Stimulated activated CD4-positive, alpha-beta T cell treated with anti-CD3 and anti-CD28 coated beads, TNF-alpha, amount 100 ng/mL, for 24 hours (primary cell): ENCODE results near the gene PRKACB.

ENCODE experiments used
- DNase-seq, 3 experiments: peaks; one replicate each; pipeline ENCODE4 v3.0.0-alpha.2; 2020; ENCODE audit warnings: low read depth in 3 of 3

Gene PRKACB

DNA sequence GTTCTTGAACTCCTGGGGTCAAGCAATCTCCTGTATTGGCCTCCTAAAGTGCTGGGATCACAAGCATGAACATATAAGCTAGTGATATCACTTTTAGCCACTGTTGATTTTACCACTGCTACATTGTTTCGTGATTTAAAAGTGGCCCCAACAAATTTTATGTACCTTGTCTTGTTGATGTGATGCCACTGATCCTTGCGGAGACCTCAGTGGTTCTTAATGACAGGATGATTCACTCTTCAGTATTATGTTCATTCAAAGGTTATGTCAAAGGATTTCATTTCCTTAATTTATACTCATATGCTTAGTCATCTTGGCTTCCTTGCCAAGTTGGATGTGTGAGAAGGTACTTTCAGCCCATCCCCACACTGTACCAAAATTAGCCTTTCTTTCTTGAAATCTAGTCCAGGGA lies 12.1 kb downstream of the PRKACB start:
- no peak for DNase-seq

DNA sequence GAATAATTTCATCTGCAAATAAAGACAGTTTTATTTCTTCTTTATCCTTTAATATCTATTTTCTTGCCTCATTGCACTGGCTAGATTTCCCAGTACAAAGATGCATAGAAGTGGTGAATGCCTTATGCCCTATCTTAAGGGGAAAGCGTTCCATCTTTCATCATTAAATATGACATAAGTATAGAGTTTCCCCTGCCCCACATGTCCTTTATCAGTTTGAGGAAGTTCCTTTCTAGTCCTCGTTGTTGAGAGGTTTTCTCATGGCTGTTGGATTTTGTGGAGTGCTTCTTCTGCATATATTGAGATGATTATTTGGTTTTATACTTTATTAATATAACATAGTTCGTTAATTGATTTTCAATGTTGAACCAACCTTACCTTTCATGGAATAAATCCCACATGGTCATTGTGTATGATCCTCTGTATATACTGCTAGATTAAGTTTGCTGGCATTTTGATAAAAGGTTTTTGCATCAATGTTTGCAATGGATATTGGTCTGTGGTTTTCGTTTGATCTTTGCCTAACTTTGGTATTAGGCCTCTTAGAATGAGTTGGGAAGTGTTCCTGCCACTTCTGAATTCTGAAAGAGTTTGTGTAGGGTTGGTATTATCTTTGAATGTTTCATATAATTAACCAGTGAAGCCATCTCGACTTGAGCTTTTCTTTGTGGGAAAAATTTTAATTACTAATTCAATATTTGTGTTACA lies 15.6 kb downstream of the PRKACB start:
- no peak for DNase-seq

GRCh38 chr1:84162295-84162694 lies 18.2 kb downstream of the PRKACB start:
- DNase-seq, result no peak

- DNase-seq, result no peak
Observed at GRCh38 chr1:84163123-84163931, 19.3 kb downstream of the PRKACB start.

- no peak for DNase-seq
Observed at GRCh38 chr1:84164161-84164560, 20.1 kb downstream of the PRKACB start.

DNA sequence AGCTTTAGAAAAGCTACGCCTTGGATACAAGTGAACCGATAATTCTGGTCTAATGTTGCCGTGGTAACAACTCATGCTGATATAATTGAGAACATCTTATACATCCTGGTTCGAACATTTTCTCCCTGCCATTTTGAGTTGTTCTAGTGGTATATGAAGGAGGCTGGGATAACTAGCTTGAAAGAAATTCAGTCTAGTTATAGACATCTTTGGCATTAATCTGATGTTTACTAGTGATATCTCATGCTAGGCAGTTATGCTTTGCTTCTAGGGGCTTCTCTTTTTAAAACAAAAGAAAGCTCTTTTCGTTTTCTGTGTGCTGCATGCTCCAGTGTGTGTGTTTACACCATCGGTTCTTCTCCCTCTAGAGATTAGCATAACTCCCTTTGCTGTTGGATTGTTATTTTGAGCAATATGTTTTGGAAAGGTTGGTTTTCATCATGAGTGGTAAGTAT lies 20.5 kb downstream of the PRKACB start:
- DNase-seq, result no peak

DNA sequence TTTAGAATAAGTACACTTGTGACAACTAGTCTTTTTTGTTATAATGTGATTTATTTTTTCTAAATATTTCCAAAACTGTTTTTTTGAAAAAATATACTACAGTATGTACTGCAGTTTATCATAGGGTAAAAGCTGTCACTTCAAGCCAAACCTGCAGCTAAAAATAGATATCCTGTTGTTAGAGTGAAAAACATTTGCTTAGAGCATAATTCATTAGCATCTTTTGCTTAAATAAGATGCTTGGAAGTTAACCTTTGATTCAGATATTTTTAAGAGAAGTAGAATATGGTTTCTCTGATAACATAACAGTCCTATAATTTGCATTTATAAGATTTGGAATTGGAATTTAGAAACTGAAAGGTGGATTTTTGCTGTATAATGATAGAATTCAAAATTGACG lies 21.5 kb downstream of the PRKACB start:
- DNase-seq, result no peak

- DNase-seq, result no peak
Observed at GRCh38 chr1:84166797-84167196, 22.7 kb downstream of the PRKACB start.

- DNase-seq, result no peak
Observed at GRCh38 chr1:84168783-84169182, 24.7 kb downstream of the PRKACB start.

DNA sequence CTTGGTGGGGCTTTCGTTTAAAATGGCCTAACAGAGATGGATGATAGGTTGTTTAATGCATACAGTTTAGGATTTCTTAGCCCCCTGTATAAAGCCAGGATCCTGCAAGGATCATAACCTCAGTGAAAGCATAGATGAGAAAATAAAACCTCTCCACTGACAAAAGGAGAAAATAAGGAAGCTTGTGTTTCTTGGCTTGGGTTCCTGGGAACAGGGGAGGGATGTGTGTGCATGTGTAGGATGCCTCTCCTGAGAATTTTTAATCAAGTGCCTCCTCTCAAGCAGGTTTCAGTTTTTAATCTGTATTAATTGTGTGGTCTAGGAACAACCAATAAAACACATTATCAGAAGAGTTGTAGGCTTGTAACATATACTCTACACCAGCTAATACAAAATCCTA lies 26.1 kb downstream of the PRKACB start:
- no peak for DNase-seq

DNA sequence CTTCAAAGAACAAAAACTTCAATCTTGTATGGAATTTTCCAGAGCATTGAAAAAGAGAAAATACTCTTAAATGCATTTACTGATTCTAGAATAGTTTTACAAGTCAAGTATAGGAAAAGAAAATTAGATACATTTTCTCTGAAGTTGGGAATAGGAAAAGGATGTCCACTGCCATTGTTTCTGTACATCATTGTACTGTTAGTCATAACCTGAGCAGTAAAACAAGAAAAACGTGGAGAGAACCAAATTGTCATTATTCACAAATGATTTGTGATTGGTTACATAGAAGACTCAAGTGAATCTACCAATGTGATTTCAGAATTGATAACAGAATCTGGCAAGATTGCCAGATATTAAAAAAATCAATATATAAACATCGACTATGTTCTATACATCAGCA lies 27.4 kb downstream of the PRKACB start:
- no peak for DNase-seq

GRCh38 chr1:84174051-84174556 lies 30.0 kb downstream of the PRKACB start:
- no peak for DNase-seq

GRCh38 chr1:84181350-84182005 lies 37.4 kb downstream of the PRKACB start:
- no peak for DNase-seq

- DNase-seq, result no peak
Observed at GRCh38 chr1:84190455-84190854, 46.4 kb downstream of the PRKACB start.

GRCh38 chr1:84192681-84193080 lies 48.6 kb downstream of the PRKACB start:
- no peak for DNase-seq

DNA sequence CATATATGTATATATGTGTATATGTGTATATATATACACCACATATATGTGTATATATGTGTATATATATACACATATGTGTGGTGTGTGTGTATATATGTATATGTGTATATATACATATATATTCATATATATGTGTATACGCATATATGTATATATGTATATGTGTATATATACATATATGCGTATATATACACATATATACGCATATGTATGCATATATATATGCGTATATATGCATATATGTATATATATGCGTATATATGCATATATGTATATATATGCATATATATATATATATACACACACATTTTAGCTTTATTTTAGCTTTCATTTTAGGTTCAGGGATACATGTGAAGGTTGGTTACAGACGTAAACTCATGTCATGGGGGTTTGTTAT lies 54.8 kb downstream of the PRKACB start:
- no peak for DNase-seq

- DNase-seq, result no peak
Observed at GRCh38 chr1:84199257-84199656, 55.2 kb downstream of the PRKACB start.

GRCh38 chr1:84202126-84202525 lies 58.1 kb downstream of the PRKACB start:
- no peak for DNase-seq

- DNase-seq, result no peak
Observed at GRCh38 chr1:84206375-84206774, 62.3 kb downstream of the PRKACB start.

GRCh38 chr1:84208935-84209334 lies 64.9 kb downstream of the PRKACB start:
- DNase-seq, result no peak

DNA sequence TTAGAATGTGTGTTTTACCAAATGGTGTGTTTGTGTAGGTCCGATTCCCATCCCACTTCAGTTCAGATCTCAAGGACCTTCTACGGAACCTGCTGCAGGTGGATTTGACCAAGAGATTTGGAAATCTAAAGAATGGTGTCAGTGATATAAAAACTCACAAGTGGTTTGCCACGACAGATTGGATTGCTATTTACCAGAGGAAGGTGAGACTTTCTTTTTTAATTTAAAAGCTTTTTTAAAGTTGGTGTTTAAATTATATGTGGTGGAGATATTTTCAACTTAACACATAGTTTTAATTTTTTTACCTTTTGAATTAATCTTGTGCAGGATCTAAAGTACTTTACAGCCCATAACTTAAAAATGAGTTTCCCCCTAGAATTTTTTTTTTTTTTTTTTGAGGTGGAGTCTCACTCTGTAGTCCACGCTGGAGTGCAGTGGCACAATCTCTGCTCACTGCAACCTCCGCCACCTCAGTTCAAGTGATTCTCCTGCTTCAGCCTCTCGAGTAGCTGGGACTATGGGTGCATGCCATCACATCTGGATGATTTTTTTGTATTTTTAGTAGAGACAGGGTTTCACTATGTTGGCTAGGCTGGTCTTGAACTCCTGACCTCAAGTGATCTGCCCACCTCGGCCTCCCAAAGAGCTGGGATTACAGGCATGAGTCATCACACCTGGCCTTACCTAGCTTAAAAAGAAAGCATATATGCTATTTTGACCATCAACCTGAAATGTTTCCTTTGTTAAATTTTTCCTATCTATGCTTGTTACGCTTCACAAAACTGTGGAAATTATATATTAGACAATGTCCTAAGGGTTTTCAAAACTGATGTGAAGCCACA lies 70.3 kb downstream of the PRKACB start:
- no peak for DNase-seq

- no peak for DNase-seq
Observed at GRCh38 chr1:84217239-84217638, 73.2 kb downstream of the PRKACB start.
